Measurements from ENCODE around the gene MRGPRG. TPM values are rescaled to one million over a fixed set of nuclear protein-coding genes. Genes with fewer than 3 reads are reported as not detected.
"Not testable (repeated sequence)": the region's sequence is repeated elsewhere in the genome, so short reads cannot be mapped to it uniquely, and the experiment has no call there.

The MRGPRG gene
- not detected in 2 replicates for total RNA-seq

GRCh38 chr11:3218483-3219280 is at the start of gene MRGPRG:
MRGPRG (minus strand) TSS chr11:3218813; CDS start chr11:3218813, 0 bp downstream.
- no peak for TF ChIP-seq CTCF (IDR thresholded peaks at IDR 0.05; ENCODE audit: insufficient read depth, low read length, severe bottlenecking)
- no peak for DNase-seq (ENCODE audit: low read depth)
- Histone ChIP-seq H3K27me3 (ENCODE audit: control insufficient read depth, insufficient read depth, low read length) (peaks cover 11% of the 10 kb centered on the region), H3K36me3 (ENCODE audit: control insufficient read depth, insufficient read depth, low read length) (no peaks in the 10 kb centered on the region), H3K4me3 (ENCODE audit: low read depth, low read length) (no peak within 1 kb of the TSS)
- peak; percentile 85 for FAIRE-seq

- H3K4me3 ChIP-seq (ENCODE audit: low read depth, low read length); FAIRE-seq; H3K36me3 ChIP-seq (ENCODE audit: control insufficient read depth, insufficient read depth, low read length); H3K27me3 ChIP-seq (ENCODE audit: control insufficient read depth, insufficient read depth, low read length); DNase-seq (ENCODE audit: low read depth): not testable (repeated sequence)
Observed at GRCh38 chr11:3262548-3262947, 43.9 kb upstream of the MRGPRG start.

- not testable (repeated sequence) for H3K27me3 ChIP-seq (ENCODE audit: control insufficient read depth, insufficient read depth, low read length); FAIRE-seq; DNase-seq (ENCODE audit: low read depth); H3K36me3 ChIP-seq (ENCODE audit: control insufficient read depth, insufficient read depth, low read length); H3K4me3 ChIP-seq (ENCODE audit: low read depth, low read length)
Observed at GRCh38 chr11:3261831-3262230, 43.2 kb upstream of the MRGPRG start.

- H3K36me3 ChIP-seq (ENCODE audit: control insufficient read depth, insufficient read depth, low read length); H3K27me3 ChIP-seq (ENCODE audit: control insufficient read depth, insufficient read depth, low read length); DNase-seq (ENCODE audit: low read depth); H3K4me3 ChIP-seq (ENCODE audit: low read depth, low read length): not testable (repeated sequence)
- FAIRE-seq, result peak; percentile 99
Observed at GRCh38 chr11:3257509-3257908, 38.9 kb upstream of the MRGPRG start.

- not testable (repeated sequence) for H3K4me3 ChIP-seq (ENCODE audit: low read depth, low read length); H3K36me3 ChIP-seq (ENCODE audit: control insufficient read depth, insufficient read depth, low read length); H3K27me3 ChIP-seq (ENCODE audit: control insufficient read depth, insufficient read depth, low read length); FAIRE-seq; DNase-seq (ENCODE audit: low read depth)
Observed at GRCh38 chr11:3255241-3255640, 36.6 kb upstream of the MRGPRG start.

- not testable (repeated sequence) for H3K36me3 ChIP-seq (ENCODE audit: control insufficient read depth, insufficient read depth, low read length); FAIRE-seq; H3K4me3 ChIP-seq (ENCODE audit: low read depth, low read length); H3K27me3 ChIP-seq (ENCODE audit: control insufficient read depth, insufficient read depth, low read length); DNase-seq (ENCODE audit: low read depth)
Observed at GRCh38 chr11:3254773-3255172, 36.2 kb upstream of the MRGPRG start.

- no peak overlapping the region for H3K4me3 ChIP-seq (ENCODE audit: low read depth, low read length)
- H3K36me3 ChIP-seq (ENCODE audit: control insufficient read depth, insufficient read depth, low read length), result no peaks in the 10 kb centered on the region
- no peak for DNase-seq (ENCODE audit: low read depth)
- no peak for FAIRE-seq
- TF ChIP-seq CTCF (IDR thresholded peaks at IDR 0.05; ENCODE audit: insufficient read depth, low read length, severe bottlenecking), result no peak
- no peaks in the 10 kb centered on the region for H3K27me3 ChIP-seq (ENCODE audit: control insufficient read depth, insufficient read depth, low read length)
Observed at GRCh38 chr11:3245071-3245470, 26.5 kb upstream of the MRGPRG start.

GRCh38 chr11:3243880-3244279 is 25.3 kb upstream of the MRGPRG start:
- H3K4me3 ChIP-seq (ENCODE audit: low read depth, low read length), result no peak overlapping the region
- no peak for DNase-seq (ENCODE audit: low read depth)
- TF ChIP-seq CTCF (IDR thresholded peaks at IDR 0.05; ENCODE audit: insufficient read depth, low read length, severe bottlenecking), result no peak
- H3K36me3 ChIP-seq (ENCODE audit: control insufficient read depth, insufficient read depth, low read length), result no peaks in the 10 kb centered on the region
- FAIRE-seq, result no peak
- peaks cover 2% of the 10 kb centered on the region for H3K27me3 ChIP-seq (ENCODE audit: control insufficient read depth, insufficient read depth, low read length)
